Posterior vena cava (tissue), 2 donors: ENCODE measurements around the gene NOL4L. TPM values are rescaled to one million over a fixed set of nuclear protein-coding genes. Genes with fewer than 3 reads are reported as not detected.

Experiments
- DNase-seq: peaks from one replicate; pipeline ENCODE4 v3.0.0-alpha.2; 2020; ENCODE audit warnings: low spot score
- intact Hi-C, 2 donors: fragments of 100-400 bp; cut with DNase I; formaldehyde crosslinking; loops; one replicate each; pipeline versions ENCODE4 v1.14.1 to v1.14.2; 2022 to 2023
- total RNA-seq, 2 donors: library from RNA; stranded (reverse); fragmentation: NEBNext Ultra II Directional; extraction: Animal tissue kit (Norgen Biotek cat#: 25700); gene quantifications; one replicate each; pipeline ENCODE4 v1.2.1, GENCODE V29; 2021
- donor health status: DM: yes; HTN: yes; CAD: no.
- donor health status: DM: yes; HTN: yes; CAD: no.

NOL4L gene
- total RNA-seq, 2 donors from 2014 or later, result 9.3 to 12.0 TPM

- intact Hi-C loops, result no loop called here
- no peak for DNase-seq
These were observed 30.2 kb downstream of the NOL4L start for GRCh38 chr20:32554965-32555289.

GRCh38 chr20:32553618-32554017, 31.5 kb downstream of the NOL4L start:
- DNase-seq, result no peak
- intact Hi-C loops, result no loop called here

- no peak for DNase-seq
- intact Hi-C loops, result no loop called here
These were observed 33.4 kb downstream of the NOL4L start for GRCh38 chr20:32551693-32552092.

- DNase-seq, result no peak
- intact Hi-C loops, result no loop called here
These were observed 35.3 kb downstream of the NOL4L start for GRCh38 chr20:32549842-32550241.

- DNase-seq, result no peak
- intact Hi-C loops, result no loop called here
These were observed 37.4 kb downstream of the NOL4L start for GRCh38 chr20:32547753-32548034.

- intact Hi-C loops, result no loop called here
- DNase-seq, result no peak
These were observed 38.0 kb downstream of the NOL4L start for GRCh38 chr20:32546918-32547752.

GRCh38 chr20:32544893-32545840, 40.0 kb downstream of the NOL4L start:
- intact Hi-C loops, result no loop called here

GRCh38 chr20:32544260-32544722, 40.8 kb downstream of the NOL4L start:
- intact Hi-C loops, result no loop called here
- no peak for DNase-seq

More at GRCh38 chr20:32544893-32545840, 40.0 kb downstream of the NOL4L start:
- no peak for DNase-seq

- intact Hi-C loops, result no loop called here
These were observed 41.4 kb downstream of the NOL4L start for GRCh38 chr20:32543570-32544259.

GRCh38 chr20:32542259-32542615, 42.9 kb downstream of the NOL4L start:
- intact Hi-C loops, result no loop called here

More at GRCh38 chr20:32543570-32544259, 41.4 kb downstream of the NOL4L start:
- no peak for DNase-seq

GRCh38 chr20:32541323-32542258, 43.5 kb downstream of the NOL4L start:
- intact Hi-C loops, result no loop called here
- DNase-seq, result no peak

More at GRCh38 chr20:32542259-32542615, 42.9 kb downstream of the NOL4L start:
- DNase-seq, result no peak

- intact Hi-C loops, result no loop called here
These were observed 45.1 kb downstream of the NOL4L start for GRCh38 chr20:32539817-32540675.

GRCh38 chr20:32539026-32539816, 45.9 kb downstream of the NOL4L start:
- intact Hi-C loops, result no loop called here
- no peak for DNase-seq

More at GRCh38 chr20:32539817-32540675, 45.1 kb downstream of the NOL4L start:
- DNase-seq, result no peak

GRCh38 chr20:32538526-32538939, 46.6 kb downstream of the NOL4L start:
- no peak for DNase-seq
- intact Hi-C loops, result no loop called here

- no peak for DNase-seq
- intact Hi-C loops, result no loop called here
These were observed 47.2 kb downstream of the NOL4L start for GRCh38 chr20:32537657-32538525.
